OCI-LY3 (cell line): ENCODE measurements around the gene JMJD8.

Source experiments
- EZH2phosphoT487 ChIP-seq: fragments of 200-600 bp; shearing (Covaris generic); IDR thresholded peaks from 2 replicates; pipeline ENCODE4 v1.6.1; 2018; ENCODE audit warnings: antibody characterized with exemption, mixed run types, low read depth
- TF ChIP-seq, protein P1 (sequence below): fragments of 200-600, 300-600 bp; sonication (generic); IDR thresholded peaks from 2 replicates; pipeline ENCODE4 v1.5.1; 2014; ENCODE audit warnings: antibody characterized with exemption, low read length, low read depth

DNA sequence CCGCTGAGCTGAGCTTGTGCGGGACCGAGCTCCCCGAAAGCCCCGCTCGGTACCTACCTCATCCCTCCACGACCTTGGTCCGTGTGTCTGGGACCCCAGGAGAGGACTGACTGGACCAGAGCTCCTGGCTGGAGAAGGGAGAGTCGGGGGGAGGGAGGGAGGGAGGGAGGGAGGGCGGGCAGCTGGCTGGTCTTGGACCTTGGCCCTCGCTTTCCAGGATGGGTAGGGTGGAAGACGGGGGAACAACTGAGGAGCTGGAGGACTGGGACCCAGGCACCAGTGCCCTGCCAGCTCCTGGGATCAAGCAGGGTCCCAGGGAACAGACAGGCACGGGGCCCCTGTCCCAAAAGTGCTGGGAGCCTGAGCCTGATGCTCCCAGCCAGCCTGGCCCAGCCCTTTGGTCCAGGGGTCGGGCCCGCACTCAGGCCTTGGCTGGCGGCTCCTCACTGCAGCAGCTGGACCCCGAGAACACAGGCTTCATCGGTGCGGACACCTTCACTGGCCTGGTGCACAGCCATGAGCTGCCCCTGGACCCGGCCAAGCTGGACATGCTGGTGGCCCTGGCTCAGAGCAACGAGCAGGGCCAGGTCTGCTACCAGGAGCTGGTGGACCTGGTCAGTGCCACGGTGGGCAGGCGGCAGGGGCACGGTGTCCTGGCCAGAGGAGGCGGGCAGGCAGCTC, 8.1 kb downstream of the JMJD8 start:
- TF ChIP-seq, protein P1, sequence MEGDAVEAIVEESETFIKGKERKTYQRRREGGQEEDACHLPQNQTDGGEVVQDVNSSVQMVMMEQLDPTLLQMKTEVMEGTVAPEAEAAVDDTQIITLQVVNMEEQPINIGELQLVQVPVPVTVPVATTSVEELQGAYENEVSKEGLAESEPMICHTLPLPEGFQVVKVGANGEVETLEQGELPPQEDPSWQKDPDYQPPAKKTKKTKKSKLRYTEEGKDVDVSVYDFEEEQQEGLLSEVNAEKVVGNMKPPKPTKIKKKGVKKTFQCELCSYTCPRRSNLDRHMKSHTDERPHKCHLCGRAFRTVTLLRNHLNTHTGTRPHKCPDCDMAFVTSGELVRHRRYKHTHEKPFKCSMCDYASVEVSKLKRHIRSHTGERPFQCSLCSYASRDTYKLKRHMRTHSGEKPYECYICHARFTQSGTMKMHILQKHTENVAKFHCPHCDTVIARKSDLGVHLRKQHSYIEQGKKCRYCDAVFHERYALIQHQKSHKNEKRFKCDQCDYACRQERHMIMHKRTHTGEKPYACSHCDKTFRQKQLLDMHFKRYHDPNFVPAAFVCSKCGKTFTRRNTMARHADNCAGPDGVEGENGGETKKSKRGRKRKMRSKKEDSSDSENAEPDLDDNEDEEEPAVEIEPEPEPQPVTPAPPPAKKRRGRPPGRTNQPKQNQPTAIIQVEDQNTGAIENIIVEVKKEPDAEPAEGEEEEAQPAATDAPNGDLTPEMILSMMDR, result no peak
- TF ChIP-seq EZH2phosphoT487, result no peak
